Endometrial microvascular endothelial cells (primary cell): ENCODE results near the gene CACNA2D3. TPM values are rescaled to one million over a fixed set of nuclear protein-coding genes. Genes with fewer than 3 reads are reported as not detected.
"Not testable (repeated sequence)": the region's sequence is repeated elsewhere in the genome, so short reads cannot be mapped to it uniquely, and the experiment has no call there.

Experiments
- in situ Hi-C: cut with HindIII; loops from 2 replicates; pipeline ENCODE4 v1.10.0; 2017; ENCODE audit warnings: low sequenced_read_pairs, low pct_unique_long_range_greater_than_20kb; ENCODE audit errors: inconsistent ontology term
- total RNA-seq: library from RNA; depleted of rRNA; stranded (reverse); fragments of >200 nt; gene quantifications from one replicate; pipeline ENCODE4 v1.2.3, GENCODE V29; 2015; ENCODE audit errors: inconsistent ontology term

CACNA2D3 gene
- total RNA-seq, 1 donor from 2014 or later, result not detected

- in situ Hi-C loops, result no loop called here
Observed at GRCh38 chr3:54454806-54455205, 332.5 kb downstream of the CACNA2D3 start.

- in situ Hi-C loops, result no loop called here
Observed at GRCh38 chr3:54458357-54458756, 336.0 kb downstream of the CACNA2D3 start.

- in situ Hi-C loops, result not testable (repeated sequence)
Observed at GRCh38 chr3:54464554-54464953, 342.2 kb downstream of the CACNA2D3 start.

GRCh38 chr3:54476891-54477290, 354.5 kb downstream of the CACNA2D3 start:
- in situ Hi-C loops, result no loop called here

GRCh38 chr3:54481606-54482365, 359.4 kb downstream of the CACNA2D3 start:
- in situ Hi-C loops, result no loop called here

- in situ Hi-C loops, result no loop called here
Observed at GRCh38 chr3:54484334-54484733, 362.0 kb downstream of the CACNA2D3 start.

- in situ Hi-C loops, result no loop called here
Observed at GRCh38 chr3:54486317-54486716, 364.0 kb downstream of the CACNA2D3 start.

- in situ Hi-C loops, result no loop called here
Observed at GRCh38 chr3:54488297-54488696, 365.9 kb downstream of the CACNA2D3 start.

- in situ Hi-C loops, result no loop called here
Observed at GRCh38 chr3:54494209-54494608, 371.9 kb downstream of the CACNA2D3 start.

GRCh38 chr3:54506603-54507002, 384.3 kb downstream of the CACNA2D3 start:
- in situ Hi-C loops, result no loop called here

GRCh38 chr3:54507876-54508460, 385.6 kb downstream of the CACNA2D3 start:
- in situ Hi-C loops, result no loop called here

- in situ Hi-C loops, result no loop called here
Observed at GRCh38 chr3:54510506-54510905, 388.2 kb downstream of the CACNA2D3 start.

GRCh38 chr3:54511766-54512365, 389.5 kb downstream of the CACNA2D3 start:
- in situ Hi-C loops, result no loop called here

- in situ Hi-C loops, result no loop called here
Observed at GRCh38 chr3:54514006-54514405, 391.7 kb downstream of the CACNA2D3 start.

- in situ Hi-C loops, result no loop called here
Observed at GRCh38 chr3:54514416-54514815, 392.1 kb downstream of the CACNA2D3 start.

GRCh38 chr3:54515441-54516213, 393.3 kb downstream of the CACNA2D3 start:
- in situ Hi-C loops, result no loop called here

GRCh38 chr3:54517424-54517823, 395.1 kb downstream of the CACNA2D3 start:
- in situ Hi-C loops, result no loop called here

- in situ Hi-C loops, result no loop called here
Observed at GRCh38 chr3:54518011-54518675, 395.8 kb downstream of the CACNA2D3 start.

GRCh38 chr3:54519493-54519892, 397.1 kb downstream of the CACNA2D3 start:
- in situ Hi-C loops, result no loop called here
